ENCODE data around the gene BAZ1B.
"Not testable (repeated sequence)": the region's sequence is repeated elsewhere in the genome, so short reads cannot be mapped to it uniquely, and the experiment has no call there.

Gene BAZ1B

GRCh38 chr7:73442222-73442902, 79.7 kb downstream of the BAZ1B start:
- DNase-seq = no peak

- no peak for DNase-seq
These were observed 82.7 kb downstream of the BAZ1B start for GRCh38 chr7:73439410-73439704.

GRCh38 chr7:73438547-73439409, 83.3 kb downstream of the BAZ1B start:
- no peak for DNase-seq

GRCh38 chr7:73437621-73438416, 84.3 kb downstream of the BAZ1B start:
- no peak for DNase-seq

GRCh38 chr7:73437091-73437490, 85.0 kb downstream of the BAZ1B start:
- no peak for DNase-seq

- no peak for DNase-seq
These were observed 85.8 kb downstream of the BAZ1B start for GRCh38 chr7:73436031-73436929.

GRCh38 chr7:73435471-73436009, 86.6 kb downstream of the BAZ1B start:
- DNase-seq = no peak

- DNase-seq = no peak
These were observed 87.4 kb downstream of the BAZ1B start for GRCh38 chr7:73434701-73435069.

- DNase-seq = no peak
These were observed 88.0 kb downstream of the BAZ1B start for GRCh38 chr7:73433924-73434700.

GRCh38 chr7:73432676-73433075, 89.4 kb downstream of the BAZ1B start:
- no peak for DNase-seq

GRCh38 chr7:73431041-73431835, 90.9 kb downstream of the BAZ1B start:
- DNase-seq = no peak

- not testable (repeated sequence) for DNase-seq
These were observed 91.6 kb downstream of the BAZ1B start for GRCh38 chr7:73430540-73430939.

- no peak for DNase-seq
These were observed 92.2 kb downstream of the BAZ1B start for GRCh38 chr7:73429622-73430505.

- DNase-seq = no peak
These were observed 92.9 kb downstream of the BAZ1B start for GRCh38 chr7:73429215-73429614.

GRCh38 chr7:73427902-73428787, 93.9 kb downstream of the BAZ1B start:
- no peak for DNase-seq

GRCh38 chr7:73426016-73426415, 96.1 kb downstream of the BAZ1B start:
- DNase-seq = no peak

GRCh38 chr7:73425356-73425983, 96.6 kb downstream of the BAZ1B start:
- DNase-seq = no peak

GRCh38 chr7:73424489-73424885, 97.6 kb downstream of the BAZ1B start:
- DNase-seq = no peak

Data from CD4-positive, alpha-beta T cell treated with Interleukin-4 for 4 hours (primary cell).